Upper lobe of left lung (tissue), 6 donors: ENCODE results near the gene TCP11L1. TPM values are rescaled to one million over a fixed set of nuclear protein-coding genes. Genes with fewer than 3 reads are reported as not detected.
A peak's percentile ranks its signal among the peaks of the same experiment; 100 is the strongest.

ENCODE experiments used
- ATAC-seq, 2 donors: fragments of 200-7000 bp; cut with Tn5 transposase; one replicate each; pipeline ENCODE4 v1.9.1; 2022; ENCODE audit warnings: mild to moderate bottlenecking in 2 of 2, moderate library complexity in 2 of 2; ENCODE audit not compliant: low FRiP score in 2 of 2
- DNase-seq, 2 donors: peaks; one replicate each; pipeline ENCODE4 v3.0.0-alpha.2; 2019 to 2020
- H3K27ac ChIP-seq, 4 donors: fragments of 200-600 bp; sonication (generic); one replicate each; pipeline ENCODE4 v1.5.1; 2016 to 2019
- H3K27me3 ChIP-seq, 4 donors: fragments of 200-600 bp; sonication (generic); one replicate each; pipeline ENCODE4 v1.5.1; 2017 to 2019
- H3K36me3 ChIP-seq, 4 donors: fragments of 200-600 bp; sonication (generic); one replicate each; pipeline ENCODE4 v1.5.1; 2016 to 2019
- H3K4me1 ChIP-seq, 4 donors: fragments of 200-600 bp; sonication (generic); one replicate each; pipeline ENCODE4 v1.5.1; 2018 to 2019
- H3K4me3 ChIP-seq, 4 donors: fragments of 200-600 bp; sonication (generic); one replicate each; pipeline ENCODE4 v1.5.1; 2017 to 2019; ENCODE audit warnings: mild to moderate bottlenecking in 2 of 4, moderate library complexity in 1 of 4
- H3K9me3 ChIP-seq, 4 donors: fragments of 200-600 bp; sonication (generic); one replicate each; pipeline ENCODE4 v1.5.1; 2018 to 2019
- CTCF ChIP-seq, 6 experiments: fragments of 450-650 bp in 4 of 6; fragments of 200-600 bp in 2 of 6; sonication (generic) in 2 of 6; IDR thresholded peaks; one replicate each; pipeline ENCODE4 v1.5.1; 2016 to 2019; ENCODE audit warnings: antibody characterized with exemption in 6 of 6
- EP300 ChIP-seq, 4 donors: sonication (generic); formaldehyde crosslinking; IDR thresholded peaks; one replicate each; pipeline ENCODE4 v1.5.1; 2017; ENCODE audit warnings: antibody characterized with exemption in 4 of 4, control low read depth in 2 of 4
- POLR2A ChIP-seq, 4 donors: fragments of 450-650 bp; IDR thresholded peaks; one replicate each; pipeline ENCODE4 v1.5.1; 2016 to 2017; ENCODE audit warnings: antibody characterized with exemption in 4 of 4, mild to moderate bottlenecking in 2 of 4
- POLR2AphosphoS5 ChIP-seq, 2 donors: sonication (generic); formaldehyde crosslinking; IDR thresholded peaks; one replicate each; pipeline ENCODE4 v1.5.1; 2017; ENCODE audit warnings: antibody characterized with exemption in 2 of 2
- WGBS, 2 donors: methylation state at CpG; one replicate each; pipeline ENCODE4 v1.1.5; 2017 to 2018; 5-methylcytosine and 5-hydroxymethylcytosine counted together
- total RNA-seq, 6 donors: library from RNA; depleted of rRNA in 4 of 6; stranded (reverse); fragments of >200 nt in 4 of 6; gene quantifications; one replicate each; pipeline versions ENCODE4 v1.1.0 to v1.2.1, GENCODE V29; 2016 to 2021
- donor health status: DM: no; HTN: no; CAD: no; lungs with moderate emphysema.
- donor health status: DM: no; HTN: yes; CAD: no; lungs with severe emphysema.

The TCP11L1 gene
- total RNA-seq, 6 donors from 2014 or later = 10.3 to 40.5 (median 19.4) TPM

- H3K27ac ChIP-seq = no peak overlapping the region
- TF ChIP-seq POLR2A (IDR thresholded peaks at IDR 0.05) (no peak), EP300 (IDR thresholded peaks at IDR 0.05) (no peak), POLR2AphosphoS5 (IDR thresholded peaks at IDR 0.05) (no peak), CTCF (IDR thresholded peaks at IDR 0.05) (no peak)
- H3K27me3 ChIP-seq = no peaks in the 10 kb centered on the region
- no peak for ATAC-seq
- no peak for DNase-seq
- H3K4me3 ChIP-seq = no peak overlapping the region
- H3K9me3 ChIP-seq = no peaks in the 10 kb centered on the region
- H3K4me1 ChIP-seq = peaks cover 0 to 8% (median 1%) of the 10 kb centered on the region in 4 donors
- H3K36me3 ChIP-seq = no peaks in the 10 kb centered on the region
These were observed 39.2 kb upstream of the TCP11L1 start for GRCh38 chr11:33000181-33000580.

GRCh38 chr11:33001281-33001680 lies 38.1 kb upstream of the TCP11L1 start:
- no peak overlapping the region for H3K4me3 ChIP-seq
- TF ChIP-seq EP300 (IDR thresholded peaks at IDR 0.05) (no peak), POLR2AphosphoS5 (IDR thresholded peaks at IDR 0.05) (no peak), CTCF (IDR thresholded peaks at IDR 0.05) (no peak), POLR2A (IDR thresholded peaks at IDR 0.05) (no peak)
- DNase-seq (no peak), ATAC-seq (peak in 1 of 2 donors; percentile 24)
- no peaks in the 10 kb centered on the region for H3K27me3 ChIP-seq
- H3K4me1 ChIP-seq = peaks cover 0 to 8% (median 1%) of the 10 kb centered on the region in 4 donors
- H3K36me3 ChIP-seq = no peaks in the 10 kb centered on the region
- WGBS, 2 donors = 65 to 77% methylated on average over 4 to 6 of the region's 6 CpGs
- H3K9me3 ChIP-seq = no peaks in the 10 kb centered on the region
- no peak overlapping the region for H3K27ac ChIP-seq

- H3K4me3 ChIP-seq = no peak overlapping the region
- H3K9me3 ChIP-seq = no peaks in the 10 kb centered on the region
- H3K27me3 ChIP-seq = no peaks in the 10 kb centered on the region
- H3K4me1 ChIP-seq = peaks cover 0 to 8% (median 1%) of the 10 kb centered on the region in 4 donors
- TF ChIP-seq EP300 (IDR thresholded peaks at IDR 0.05) = no peak
- no peak for TF ChIP-seq CTCF (IDR thresholded peaks at IDR 0.05)
- no peak for TF ChIP-seq POLR2AphosphoS5 (IDR thresholded peaks at IDR 0.05)
- no peak for TF ChIP-seq POLR2A (IDR thresholded peaks at IDR 0.05)
- no peak for ATAC-seq
- no peak for DNase-seq
- H3K27ac ChIP-seq = no peak overlapping the region
- H3K36me3 ChIP-seq = no peaks in the 10 kb centered on the region
- WGBS, 2 donors = 67 to 74% methylated on average over 5 of the region's 8 CpGs
These were observed 37.4 kb upstream of the TCP11L1 start for GRCh38 chr11:33001751-33002542.

- no peak overlapping the region for H3K27ac ChIP-seq
- no peaks in the 10 kb centered on the region for H3K27me3 ChIP-seq
- ATAC-seq = no peak
- no peaks in the 10 kb centered on the region for H3K36me3 ChIP-seq
- no peak for TF ChIP-seq POLR2AphosphoS5 (IDR thresholded peaks at IDR 0.05)
- TF ChIP-seq CTCF (IDR thresholded peaks at IDR 0.05) = no peak
- DNase-seq = no peak
- H3K9me3 ChIP-seq = no peaks in the 10 kb centered on the region
- H3K4me1 ChIP-seq = peaks cover 0 to 8% (median 1%) of the 10 kb centered on the region in 4 donors
- no peak overlapping the region for H3K4me3 ChIP-seq
- WGBS, 2 donors = 60% methylated on average over 2 of the region's 2 CpGs
These were observed 34.2 kb upstream of the TCP11L1 start for GRCh38 chr11:33005175-33005574.

- peaks cover 0 to 8% (median 1%) of the 10 kb centered on the region in 4 donors for H3K4me1 ChIP-seq
- TF ChIP-seq POLR2AphosphoS5 (IDR thresholded peaks at IDR 0.05) (no peak), EP300 (IDR thresholded peaks at IDR 0.05) (no peak), CTCF (IDR thresholded peaks at IDR 0.05) (no peak), POLR2A (IDR thresholded peaks at IDR 0.05) (no peak)
These were observed 33.4 kb upstream of the TCP11L1 start for GRCh38 chr11:33006010-33006409.

More at GRCh38 chr11:33006010-33006409, 33.4 kb upstream of the TCP11L1 start:
- no peaks in the 10 kb centered on the region for H3K36me3 ChIP-seq
- H3K9me3 ChIP-seq = no peaks in the 10 kb centered on the region
- DNase-seq (no peak), ATAC-seq (no peak)
- no peak overlapping the region for H3K27ac ChIP-seq
- no peaks in the 10 kb centered on the region for H3K27me3 ChIP-seq
- no peak overlapping the region for H3K4me3 ChIP-seq
